GM19351 (cell line): ENCODE measurements around the gene TCP1.
"Not testable (repeated sequence)": the region's sequence is repeated elsewhere in the genome, so short reads cannot be mapped to it uniquely, and the experiment has no call there.

Experiments used
- ATAC-seq: cut with Tn5 transposase; IDR thresholded peaks from one replicate; pipeline ENCODE4 v1.9.1; 2021; ENCODE audit warnings: mild to moderate bottlenecking, moderate library complexity; ENCODE audit not compliant: unreplicated experiment

Gene TCP1

GRCh38 chr6:159745081-159745480 is 44.3 kb downstream of the TCP1 start:
- ATAC-seq: no peak

GRCh38 chr6:159742165-159742564 is 47.2 kb downstream of the TCP1 start:
- ATAC-seq: no peak

- no peak for ATAC-seq
Observed at GRCh38 chr6:159739341-159739740, 50.1 kb downstream of the TCP1 start.

GRCh38 chr6:159736908-159737307 is 52.5 kb downstream of the TCP1 start:
- ATAC-seq: no peak

- ATAC-seq: not testable (repeated sequence)
Observed at GRCh38 chr6:159733395-159733794, 56.0 kb downstream of the TCP1 start.

- not testable (repeated sequence) for ATAC-seq
Observed at GRCh38 chr6:159732550-159732949, 56.9 kb downstream of the TCP1 start.

- no peak for ATAC-seq
Observed at GRCh38 chr6:159730332-159730676, 59.1 kb downstream of the TCP1 start.

GRCh38 chr6:159729598-159730331 is 59.6 kb downstream of the TCP1 start:
- no peak for ATAC-seq

GRCh38 chr6:159728531-159728964 is 60.9 kb downstream of the TCP1 start:
- ATAC-seq: no peak
